Gastrocnemius medialis (tissue), 4 donors: ENCODE measurements around the gene POU5F2.

Experiments
- CTCF ChIP-seq, 5 experiments: fragments of 450-650 bp in 3 of 5; fragments of 200-600 bp in 2 of 5; sonication (generic) in 2 of 5; IDR thresholded peaks in 4 of 5; conservative IDR thresholded peaks in 1 of 5; 1 replicate in 4 of 5; 2 replicates in 1 of 5; pipeline ENCODE4 v1.5.1; 2016 to 2019; ENCODE audit warnings: antibody characterized with exemption in 5 of 5, mild to moderate bottlenecking in 3 of 5, moderate library complexity in 3 of 5
- POLR2A ChIP-seq, 2 donors: fragments of 450-650 bp; IDR thresholded peaks; one replicate each; pipeline ENCODE4 v1.6.1; 2017; ENCODE audit warnings: antibody characterized with exemption in 2 of 2, mild to moderate bottlenecking in 2 of 2, moderate library complexity in 2 of 2

GRCh38 chr5:93790401-93790800 is 49.0 kb upstream of the POU5F2 start:
- no peak for TF ChIP-seq CTCF (IDR thresholded peaks at IDR 0.05 in 4 of 5, conservative IDR thresholded peaks at IDR 0.05 in 1 of 5)
- no peak for TF ChIP-seq POLR2A (IDR thresholded peaks at IDR 0.05)
